HS-27A (cell line): Measurements from ENCODE around the gene NAP1L5.

Experiments
- DNase-seq: peaks from one replicate; pipeline ENCODE4 v3.0.0-alpha.2; 2012; ENCODE audit warnings: low read depth, missing footprints

NAP1L5 gene, protein sequence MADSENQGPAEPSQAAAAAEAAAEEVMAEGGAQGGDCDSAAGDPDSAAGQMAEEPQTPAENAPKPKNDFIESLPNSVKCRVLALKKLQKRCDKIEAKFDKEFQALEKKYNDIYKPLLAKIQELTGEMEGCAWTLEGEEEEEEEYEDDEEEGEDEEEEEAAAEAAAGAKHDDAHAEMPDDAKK

DNA sequence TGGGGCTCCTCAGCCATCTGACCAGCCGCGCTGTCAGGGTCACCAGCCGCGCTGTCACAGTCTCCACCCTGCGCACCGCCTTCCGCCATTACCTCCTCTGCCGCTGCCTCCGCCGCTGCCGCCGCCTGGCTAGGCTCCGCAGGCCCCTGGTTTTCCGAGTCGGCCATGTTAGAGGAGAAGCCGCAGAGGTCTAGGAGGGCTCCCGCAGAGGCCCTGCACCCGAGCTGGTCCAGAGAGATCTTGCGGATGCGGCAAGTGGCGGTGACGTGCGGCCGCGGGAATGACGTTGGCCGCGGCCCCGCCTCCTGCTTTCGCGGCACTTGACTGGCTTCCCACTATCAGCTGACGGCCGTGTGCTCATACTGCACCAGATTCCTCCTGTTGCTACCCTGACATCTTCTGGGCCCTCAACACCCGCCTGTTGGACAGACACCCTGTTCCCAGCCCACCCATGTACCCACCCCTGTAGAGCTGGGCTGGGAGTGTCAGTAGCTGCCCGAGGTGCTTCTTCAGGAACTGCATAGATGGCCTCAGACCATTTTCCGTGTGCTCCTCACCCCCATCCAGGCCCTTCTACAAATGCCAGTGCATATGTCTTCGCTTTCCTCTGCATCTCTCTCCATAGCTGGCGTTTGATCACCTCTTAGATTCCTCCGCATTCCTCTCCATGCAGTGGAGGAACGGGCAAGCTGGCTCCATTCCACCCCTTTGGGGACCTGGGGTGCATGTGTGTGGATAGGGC lies at the start of gene NAP1L5:
Gene NAP1L5 (minus strand): TSS at position 242 of the 742 bp plus-strand sequence. CDS start 75 bp downstream, at position 167.
- no peak for DNase-seq

DNA sequence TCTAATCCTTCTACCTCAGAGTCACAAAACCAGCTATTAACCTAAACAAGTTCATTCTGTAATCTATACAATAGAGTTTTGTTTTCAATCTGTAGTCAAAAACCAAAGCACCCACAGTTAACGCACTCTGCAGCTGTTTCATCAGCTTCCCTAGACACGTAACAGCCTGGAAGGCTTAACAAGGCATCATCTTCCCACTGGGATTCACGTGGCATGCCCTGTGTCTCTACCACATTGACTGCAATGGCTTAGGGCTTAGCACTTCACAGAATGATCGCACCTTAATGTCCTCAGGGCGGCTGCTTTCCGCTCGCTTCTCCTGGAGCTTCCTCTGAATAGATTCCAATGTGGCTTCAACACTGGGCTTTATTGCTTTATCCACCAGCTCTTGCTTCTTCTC lies 49.7 kb upstream of the NAP1L5 start:
- DNase-seq = no peak

DNA sequence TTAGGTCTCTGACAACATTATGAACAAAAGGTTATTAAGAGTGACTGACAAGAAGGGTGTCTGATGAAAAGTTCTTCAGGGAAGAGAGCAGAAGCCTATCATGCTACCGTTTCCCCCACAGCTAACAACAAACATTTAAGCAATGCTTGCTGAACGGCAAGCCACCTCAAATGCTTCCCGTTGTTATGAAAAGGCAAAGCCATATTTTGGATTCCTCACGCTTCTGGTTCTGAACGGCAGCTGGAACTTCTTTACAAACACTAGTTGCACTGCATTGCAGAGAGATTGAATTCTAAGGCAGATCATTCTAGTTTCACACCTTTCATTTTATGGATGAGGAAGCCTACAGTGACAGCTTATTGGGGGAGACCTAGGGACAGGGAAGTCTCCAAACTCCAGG lies 48.6 kb upstream of the NAP1L5 start:
- no peak for DNase-seq

DNA sequence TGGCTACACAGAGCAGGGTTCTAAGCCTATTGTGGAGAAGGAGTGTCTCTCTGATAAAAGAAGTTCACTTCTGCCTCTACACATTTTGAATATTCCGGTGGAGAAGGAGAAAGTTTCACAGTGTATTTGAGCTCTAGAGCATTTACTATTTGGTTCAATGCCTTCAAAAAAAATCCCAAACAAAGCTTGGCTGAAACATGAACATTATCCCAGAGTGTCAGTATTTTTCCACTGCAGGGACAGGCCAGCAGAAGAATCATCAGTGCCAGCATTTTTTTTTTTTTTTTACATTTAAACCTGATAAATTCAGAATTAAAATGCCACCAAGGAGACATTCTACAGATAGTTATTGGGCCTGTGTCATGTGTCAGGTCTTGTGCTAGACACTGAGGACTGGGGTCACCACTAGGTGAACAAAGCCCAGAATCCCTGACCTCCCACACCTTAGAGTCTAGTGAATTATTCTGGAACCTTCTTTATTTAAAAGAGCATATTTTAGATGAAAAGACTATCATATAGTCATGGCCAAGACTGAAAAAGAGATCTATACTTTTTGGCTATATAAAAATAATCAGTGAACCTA lies 48.0 kb upstream of the NAP1L5 start:
- no peak for DNase-seq

DNA sequence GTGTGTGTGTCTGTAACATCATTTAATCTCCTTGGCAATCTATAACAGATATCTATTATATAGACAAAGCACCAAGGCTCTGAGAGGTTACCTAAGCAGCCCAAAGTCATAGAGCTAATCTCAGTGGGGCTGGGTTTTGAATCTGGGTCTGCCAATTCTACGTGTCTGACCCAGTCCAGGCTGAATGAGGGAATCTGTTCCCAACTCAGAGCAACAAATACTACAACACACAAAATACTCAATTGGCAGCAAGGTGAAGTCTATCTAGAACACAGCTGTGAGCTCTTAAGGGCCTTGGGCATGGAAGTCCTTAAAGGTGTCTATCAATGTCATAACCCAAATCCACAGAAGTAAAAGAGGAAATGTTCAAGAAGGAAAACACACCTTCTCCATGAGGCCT lies 47.5 kb upstream of the NAP1L5 start:
- no peak for DNase-seq

DNA sequence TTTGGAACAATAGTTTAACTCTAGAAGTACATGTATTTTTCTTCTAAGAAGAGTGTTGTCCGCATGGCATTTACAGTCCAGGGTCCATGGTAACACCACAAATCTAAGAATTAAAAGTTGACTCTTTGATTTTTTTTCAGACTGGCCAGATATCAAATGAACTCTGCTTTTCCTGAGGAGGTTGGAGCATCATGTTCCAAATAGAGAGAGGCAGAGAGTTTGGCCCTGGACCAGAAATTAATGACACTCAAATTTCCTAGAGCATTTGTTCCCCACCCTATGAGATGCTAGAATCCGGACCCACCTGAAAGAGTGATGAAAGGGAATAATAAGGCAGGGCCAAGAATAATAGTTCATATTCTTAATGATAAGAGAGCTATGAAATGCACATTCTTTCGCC lies 47.0 kb upstream of the NAP1L5 start:
- DNase-seq = no peak

DNA sequence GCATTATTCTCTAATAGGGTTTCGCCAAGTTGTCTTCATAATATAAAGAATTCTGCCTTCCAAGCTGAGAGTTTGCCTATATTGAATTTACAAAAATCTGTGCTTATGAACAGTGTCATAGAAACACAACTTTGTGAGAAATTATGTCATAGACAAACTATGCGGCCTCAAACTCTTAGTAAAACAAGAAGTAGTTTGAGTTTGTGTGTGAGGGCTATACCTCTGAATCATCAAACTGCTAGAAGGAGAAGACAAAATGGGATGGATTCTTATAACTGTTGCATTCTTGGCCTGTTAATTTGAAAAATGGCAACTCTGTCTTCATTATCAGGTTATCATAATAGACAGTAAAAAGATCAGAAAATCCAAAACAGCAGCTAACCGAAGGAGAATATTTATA lies 46.1 kb upstream of the NAP1L5 start:
- DNase-seq = peak; percentile 40

DNA sequence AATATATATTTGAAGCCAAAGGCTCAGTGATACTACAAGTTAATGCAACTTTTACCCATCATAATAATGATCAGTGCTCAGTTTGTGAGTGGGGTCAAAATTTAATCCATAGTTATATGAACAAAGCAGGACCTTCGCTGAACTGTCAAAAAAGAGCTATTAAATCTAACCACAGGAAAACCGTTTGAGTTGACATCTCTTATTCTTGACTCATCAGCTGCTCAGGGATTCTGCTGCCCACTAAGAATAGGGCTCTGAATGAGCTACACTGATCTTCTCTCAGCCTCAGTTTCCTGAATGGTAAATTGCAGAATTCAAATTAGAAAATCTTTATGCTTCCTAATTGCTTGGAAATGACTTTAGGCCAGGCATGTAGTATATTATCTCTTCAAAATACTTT lies 44.9 kb upstream of the NAP1L5 start:
- DNase-seq = no peak

DNA sequence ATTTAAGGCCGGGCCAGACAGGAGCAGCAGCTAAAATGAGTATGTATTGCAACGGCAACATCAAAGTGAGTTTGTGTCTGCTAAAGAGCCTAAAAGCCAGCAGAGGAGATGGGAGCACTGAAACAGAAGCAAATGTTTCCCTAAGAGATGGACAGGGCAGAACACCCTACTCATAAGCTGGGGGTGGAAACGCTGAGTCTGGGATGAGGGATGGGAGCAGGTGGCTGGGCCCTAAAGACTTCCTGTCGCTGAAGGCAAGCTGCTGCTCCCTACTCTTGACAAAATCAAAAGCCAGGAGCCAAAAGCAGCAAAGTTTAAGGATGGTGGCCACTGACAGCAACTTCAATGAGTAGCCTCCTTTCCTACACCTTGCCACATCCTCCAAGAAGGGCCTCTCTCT lies 40.6 kb upstream of the NAP1L5 start:
- DNase-seq = no peak

DNA sequence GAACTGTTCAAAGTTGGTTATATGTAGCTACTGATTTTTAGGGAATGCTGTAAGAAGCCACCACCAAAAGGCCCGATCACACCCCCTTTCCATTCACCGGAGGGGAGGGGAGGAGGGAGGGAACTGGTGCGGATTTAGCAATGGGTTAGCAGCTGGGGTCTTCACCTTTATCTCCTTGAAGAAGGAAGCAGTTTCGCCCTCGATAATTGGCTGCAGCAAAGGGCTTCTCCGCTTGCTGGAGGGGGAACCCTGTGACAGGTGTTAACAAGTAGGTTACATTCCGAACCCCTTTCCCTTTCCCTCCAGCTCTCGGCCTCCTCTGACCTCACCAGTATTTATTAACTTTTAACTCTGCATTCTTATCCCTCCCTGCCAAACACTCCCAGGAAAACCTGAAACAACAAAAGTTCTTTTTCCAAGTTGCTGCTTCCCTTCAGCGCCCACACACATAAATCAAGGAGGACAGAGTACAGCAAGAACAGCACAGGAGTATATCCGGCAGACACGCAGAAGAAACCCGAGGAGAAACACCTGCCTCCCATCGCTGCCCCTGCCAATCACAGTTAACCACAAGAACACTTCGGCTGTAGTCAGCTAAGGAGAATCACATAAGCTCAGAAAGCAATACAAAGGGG lies 39.8 kb upstream of the NAP1L5 start:
- DNase-seq = no peak

DNA sequence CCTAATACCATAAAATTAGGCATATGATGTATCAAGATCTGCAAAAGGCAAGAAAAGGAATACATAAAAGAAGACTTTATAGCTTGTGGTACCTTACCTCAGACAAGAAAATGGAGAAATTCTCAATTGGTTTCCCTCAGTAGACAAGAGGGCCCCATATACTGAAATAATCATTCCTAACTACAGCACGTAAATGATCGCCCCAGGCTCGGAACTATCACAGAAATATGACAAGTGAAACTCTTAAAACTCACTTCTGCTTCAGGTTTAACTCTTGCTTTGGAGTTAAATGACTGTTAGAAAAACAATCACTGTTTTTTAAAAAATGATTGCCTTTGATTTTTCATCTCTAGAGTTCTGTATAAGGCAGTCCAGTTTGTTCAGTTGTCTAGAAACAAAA lies 38.6 kb upstream of the NAP1L5 start:
- DNase-seq = no peak

DNA sequence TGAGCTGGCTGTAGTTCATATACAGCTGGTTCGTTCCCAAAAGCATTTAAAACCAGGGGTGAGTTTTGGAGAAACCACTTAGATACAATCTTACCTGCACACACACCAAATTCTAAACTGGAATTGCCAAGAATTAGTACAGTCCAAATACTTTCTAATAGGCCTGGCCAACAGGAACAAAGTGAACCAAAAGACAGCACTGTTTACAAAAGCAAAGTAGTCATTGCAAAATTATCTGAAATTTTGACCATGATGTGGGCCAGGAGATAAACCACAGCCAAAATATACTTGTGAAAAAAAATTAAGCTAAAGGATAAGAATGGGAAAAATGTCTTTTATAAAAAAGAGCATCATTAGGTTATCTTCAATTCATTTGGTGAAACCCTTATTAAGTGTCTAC lies 37.9 kb upstream of the NAP1L5 start:
- DNase-seq = no peak

DNA sequence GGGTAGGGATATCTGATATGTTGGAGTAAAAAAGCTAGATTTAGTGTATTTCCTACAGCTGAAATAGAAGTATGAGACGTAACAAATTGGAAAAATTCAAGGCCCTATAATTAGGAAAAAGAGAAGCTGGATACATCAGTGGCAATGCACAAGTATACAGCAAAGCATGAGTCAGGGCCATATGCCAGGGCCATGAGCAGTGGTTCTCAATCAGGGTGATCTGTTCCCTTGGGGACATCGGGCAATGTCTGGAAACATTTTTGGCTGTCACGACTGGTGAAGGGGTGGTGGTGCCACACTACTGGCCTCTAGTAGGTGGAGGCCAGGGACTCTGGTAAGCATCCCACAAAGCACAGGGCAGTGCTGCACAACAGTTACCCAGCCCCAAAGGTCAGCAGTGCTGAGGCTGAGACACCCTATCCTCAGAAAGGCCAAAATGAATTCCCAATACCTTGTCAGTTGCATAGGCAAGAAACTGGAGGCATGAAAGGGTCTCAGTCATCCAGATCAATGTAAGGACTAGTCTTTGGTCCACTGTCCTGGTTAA lies 36.8 kb upstream of the NAP1L5 start:
- no peak for DNase-seq

DNA sequence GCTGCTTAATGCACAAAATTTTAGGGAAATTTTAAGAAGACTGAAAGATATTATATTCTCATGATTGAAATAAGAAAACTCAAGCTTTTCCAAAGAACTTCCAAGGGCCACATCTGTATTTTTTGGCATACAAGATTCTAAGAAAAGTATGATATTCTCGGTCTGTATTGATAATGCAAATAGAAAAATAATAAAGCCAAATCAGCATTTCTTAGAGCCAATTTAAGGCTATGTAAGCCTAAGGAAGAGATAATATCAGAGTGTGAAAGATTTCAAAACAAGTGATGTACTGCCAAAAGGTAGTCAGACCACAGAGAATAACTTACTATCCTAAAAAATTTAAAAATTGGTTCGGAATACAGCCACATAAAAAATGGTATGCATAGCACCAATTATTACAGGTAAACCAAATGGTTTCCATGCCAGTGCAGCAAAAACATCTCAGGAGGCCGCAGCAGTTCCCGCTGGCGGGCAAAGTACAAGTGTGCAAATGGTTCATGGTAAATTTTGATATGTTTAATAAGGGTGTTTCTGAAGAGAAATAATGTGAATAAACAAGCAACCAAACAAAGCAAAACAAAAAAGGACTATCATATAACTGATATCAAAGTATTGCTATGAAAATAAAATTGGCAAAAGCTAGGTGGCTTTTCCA lies 35.2 kb upstream of the NAP1L5 start:
- no peak for DNase-seq

DNA sequence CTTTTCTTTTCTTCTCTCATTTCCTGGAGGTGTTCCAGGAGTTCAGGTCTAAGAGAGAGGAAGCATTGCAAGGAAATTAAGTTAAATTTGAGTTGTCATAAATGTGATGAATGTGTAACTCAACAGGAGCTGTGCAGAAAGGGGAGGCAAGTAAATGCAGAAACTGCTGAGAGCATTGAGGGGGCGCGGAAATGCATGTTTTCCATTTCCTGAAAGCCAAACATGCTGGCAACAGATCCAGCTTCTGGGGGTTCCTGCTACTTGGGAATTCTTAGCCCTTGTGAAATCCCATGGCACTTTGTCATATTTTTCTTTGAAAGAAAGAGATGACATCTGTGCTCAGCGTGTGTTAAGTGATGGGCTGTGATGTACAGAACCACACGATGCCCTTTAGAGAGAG lies 33.8 kb upstream of the NAP1L5 start:
- no peak for DNase-seq

DNA sequence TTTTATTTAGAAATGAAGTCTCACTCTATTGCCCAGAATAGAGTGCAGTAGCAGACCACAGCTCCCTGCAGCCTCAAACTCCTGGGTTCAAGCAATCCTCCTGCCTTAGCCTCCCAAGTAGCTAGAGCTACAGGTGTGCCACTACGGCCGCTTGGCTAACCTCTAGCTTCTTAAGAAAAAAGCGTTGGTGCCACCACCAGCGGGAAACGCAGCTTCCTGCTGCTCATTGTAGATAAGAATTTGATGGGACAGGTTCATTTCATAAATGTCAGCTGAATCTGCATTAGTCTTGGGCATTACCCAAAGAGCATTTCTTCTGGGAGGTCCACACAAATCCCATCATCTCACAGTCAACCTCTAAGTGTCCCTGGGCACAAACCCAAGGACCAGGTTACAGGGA lies 33.2 kb upstream of the NAP1L5 start:
- DNase-seq = no peak

DNA sequence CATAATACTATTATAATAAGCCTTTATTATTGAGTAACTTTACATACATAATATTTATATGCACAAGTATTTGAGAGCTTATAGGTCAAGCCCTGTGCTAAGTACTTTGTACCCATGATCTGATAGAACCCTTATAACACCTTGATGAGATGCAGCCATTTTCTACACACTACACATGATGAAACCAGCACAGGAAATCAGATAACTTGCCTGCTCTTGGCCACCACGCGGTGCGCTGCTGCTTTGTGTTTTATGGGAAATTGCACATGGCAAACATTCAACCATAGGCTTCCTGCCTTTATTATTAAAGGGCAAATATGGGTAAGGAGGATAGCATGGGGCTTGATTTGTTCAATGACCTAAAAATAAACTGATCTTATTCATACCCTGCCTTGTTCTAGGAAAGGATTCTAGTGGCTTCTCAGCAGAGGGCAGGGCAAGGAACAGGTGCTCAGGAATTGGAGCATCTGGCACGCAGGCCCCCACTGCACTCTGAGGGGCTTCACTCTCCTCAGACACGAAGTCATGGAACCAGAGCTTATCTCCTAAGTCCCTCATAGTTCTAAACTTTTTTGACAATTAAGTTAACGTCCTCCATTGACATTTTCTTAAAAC lies 31.6 kb upstream of the NAP1L5 start:
- no peak for DNase-seq

DNA sequence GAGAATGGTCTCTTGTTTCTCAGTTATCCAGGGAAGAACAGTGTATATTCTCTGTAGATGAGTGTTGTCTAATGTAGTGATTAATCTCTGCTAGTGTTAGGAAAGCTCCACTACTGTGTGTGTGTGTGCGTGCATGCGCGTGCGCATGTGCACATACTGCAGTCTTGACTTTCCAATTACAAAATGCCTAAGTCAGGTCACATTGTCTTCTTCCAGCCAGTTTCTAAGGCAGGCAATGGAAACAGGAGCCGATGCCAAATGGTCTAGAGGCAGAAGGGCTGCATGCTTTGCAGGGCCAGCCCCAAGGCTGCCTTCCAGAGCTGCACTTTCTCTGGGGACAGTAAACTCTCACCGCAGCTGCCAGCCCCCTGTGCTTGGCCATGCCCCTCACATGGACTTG lies 30.5 kb upstream of the NAP1L5 start:
- no peak for DNase-seq

DNA sequence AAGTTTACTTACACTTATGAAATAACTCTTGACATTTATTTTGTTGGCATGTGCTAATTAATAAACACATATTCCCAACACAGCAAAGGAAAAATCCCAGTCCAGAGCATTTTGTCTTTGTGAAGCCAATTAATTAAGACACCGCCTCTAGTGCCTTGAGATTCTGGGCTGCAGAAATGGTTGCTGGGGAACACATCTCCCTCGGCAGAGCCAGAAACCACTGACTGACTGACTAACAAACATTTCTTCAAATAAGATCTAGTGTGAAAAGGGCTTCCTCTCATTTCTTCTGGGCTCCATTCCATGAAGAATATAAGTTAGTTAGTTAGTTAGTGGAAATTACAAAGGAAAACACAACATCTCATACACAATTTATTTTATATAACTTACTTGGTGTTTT lies 28.4 kb upstream of the NAP1L5 start:
- no peak for DNase-seq

DNA sequence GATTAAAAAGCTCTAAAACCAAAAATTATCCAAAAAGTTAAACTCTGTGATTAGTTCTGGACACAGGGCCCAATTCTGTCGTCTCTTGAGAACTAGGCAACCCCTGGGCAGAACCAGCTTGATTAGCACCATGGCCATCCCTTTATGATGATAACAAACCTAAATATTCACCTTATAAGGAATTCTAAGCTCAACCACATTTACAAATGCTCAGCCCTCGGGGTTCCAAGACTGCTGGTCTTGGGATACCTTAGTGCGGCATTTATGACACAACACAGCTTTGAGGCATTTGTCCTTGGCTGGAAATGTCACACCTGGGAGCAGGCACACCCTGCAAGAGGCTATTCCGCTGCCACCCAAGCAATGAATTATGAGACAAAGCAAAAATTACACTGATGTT lies 27.5 kb upstream of the NAP1L5 start:
- DNase-seq = no peak

DNA sequence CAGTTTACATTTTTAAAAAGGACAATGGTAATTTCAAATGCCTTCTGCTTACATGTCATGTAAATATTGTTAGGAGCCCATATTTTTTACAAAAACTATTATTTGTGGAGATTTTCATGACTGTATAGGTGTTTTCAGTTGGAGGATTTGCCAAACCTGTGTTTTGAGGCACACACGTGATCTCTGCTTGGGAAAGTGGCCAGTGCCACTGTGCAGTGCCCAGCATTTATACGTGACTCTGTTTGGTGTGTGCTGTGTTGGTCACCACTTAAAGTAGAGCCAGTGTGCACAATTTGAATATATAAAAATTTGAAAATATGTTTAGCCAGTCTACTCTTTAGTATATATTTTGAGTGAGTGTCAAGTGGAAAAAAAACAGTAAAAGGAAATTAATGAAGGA lies 26.8 kb upstream of the NAP1L5 start:
- no peak for DNase-seq

DNA sequence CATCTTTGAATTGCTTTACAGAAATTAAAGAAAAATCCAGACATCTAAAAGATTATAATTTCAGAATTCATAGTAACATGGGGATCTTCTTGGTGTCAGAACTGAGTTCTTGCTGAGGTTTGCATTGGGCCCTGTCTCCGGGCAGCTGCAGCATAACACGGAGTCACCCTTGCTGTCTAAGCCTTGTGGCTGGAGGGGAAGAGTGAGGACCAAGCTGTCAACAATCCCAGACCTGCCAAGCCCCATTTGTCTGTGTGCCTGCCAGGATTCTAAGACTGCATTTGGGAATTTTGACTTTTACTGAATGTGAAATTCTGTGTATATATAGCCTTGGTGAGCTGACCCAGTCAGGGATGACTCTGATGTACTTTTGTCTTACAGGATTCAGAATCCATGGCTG lies 25.2 kb upstream of the NAP1L5 start:
- DNase-seq = no peak
